Cardiac muscle cell (in vitro differentiated cells and primary cell): ENCODE results near the gene MAN2A2. TPM values are rescaled to one million over a fixed set of nuclear protein-coding genes. Genes with fewer than 3 reads are reported as not detected.

ENCODE experiments used
- DNase-seq, 2 donors: peaks; one replicate each; pipeline versions ENCODE4 v3.0.0 to v3.0.0-alpha.2; 2010 to 2017; ENCODE audit warnings: low read depth in 1 of 2, low spot score in 1 of 2
- H3K27ac ChIP-seq: fragments of 200-600 bp; sonication (generic); 2 replicates; pipeline ENCODE4 v1.5.1; 2016
- H3K27me3 ChIP-seq: fragments of 200-600 bp; sonication (generic); 2 replicates; pipeline ENCODE4 v1.6.0; 2016; ENCODE audit warnings: control low read depth
- H3K36me3 ChIP-seq: fragments of 200-600 bp; sonication (generic); 2 replicates; pipeline ENCODE4 v1.5.1; 2016; ENCODE audit warnings: control low read depth
- H3K4me1 ChIP-seq: fragments of 200-600 bp; sonication (generic); 2 replicates; pipeline ENCODE4 v1.8.1; 2017; ENCODE audit warnings: low read depth, mild to moderate bottlenecking, mixed run types
- H3K4me3 ChIP-seq: fragments of 200-600 bp; sonication (generic); 2 replicates; pipeline ENCODE4 v1.5.1; 2016; ENCODE audit warnings: mild to moderate bottlenecking
- H3K9me3 ChIP-seq: fragments of 200-600 bp; sonication (generic); 2 replicates; pipeline ENCODE4 v1.5.1; 2017; ENCODE audit warnings: low read depth, mild to moderate bottlenecking, control low read depth
- CTCF ChIP-seq: IDR thresholded peaks from 2 replicates; pipeline ENCODE4 v1.5.1; 2012; ENCODE audit warnings: low read depth, mild to moderate bottlenecking, low read length
- polyA plus RNA-seq: library from polyadenylated mRNA; unstranded; fragments of >200 nt; fragmentation: Nextera tagmentation; extraction: Ambion mirVana; gene quantifications from 2 replicates; pipeline ENCODE4 v1.2.1, GENCODE V29; 2016
- total RNA-seq: library from RNA; depleted of rRNA; stranded (reverse); fragments of >200 nt; gene quantifications from 2 replicates; pipeline ENCODE4 v1.2.3, GENCODE V29; 2016

Gene MAN2A2
- total and polyA plus RNA-seq, 2 experiments from 2014 or later, result 53.0 to 54.3 TPM

GRCh38 chr15:90911906-90912769 is 9.0 kb downstream of the MAN2A2 start:
- H3K27me3 ChIP-seq, result no peaks in the 10 kb centered on the region
- no peak overlapping the region for H3K27ac ChIP-seq
- no peak overlapping the region for H3K4me3 ChIP-seq
- peaks cover 22% of the 10 kb centered on the region for H3K36me3 ChIP-seq
- peaks cover 12% of the 10 kb centered on the region for H3K4me1 ChIP-seq
- no peak for DNase-seq
- H3K9me3 ChIP-seq, result no peaks in the 10 kb centered on the region
- no peak for TF ChIP-seq CTCF

GRCh38 chr15:90912770-90913075 is 9.6 kb downstream of the MAN2A2 start:
- no peaks in the 10 kb centered on the region for H3K27me3 ChIP-seq
- no peak for DNase-seq
- H3K36me3 ChIP-seq, result peaks cover 16% of the 10 kb centered on the region
- H3K4me3 ChIP-seq, result no peak overlapping the region
- H3K27ac ChIP-seq, result no peak overlapping the region
- peaks cover 12% of the 10 kb centered on the region for H3K4me1 ChIP-seq
- TF ChIP-seq CTCF, result no peak
- H3K9me3 ChIP-seq, result no peaks in the 10 kb centered on the region

- DNase-seq, result no peak
- TF ChIP-seq CTCF, result no peak
- Histone ChIP-seq H3K9me3 (no peaks in the 10 kb centered on the region), H3K27me3 (no peaks in the 10 kb centered on the region), H3K4me1 (peaks cover 5% of the 10 kb centered on the region), H3K36me3 (peaks cover 20% of the 10 kb centered on the region), H3K4me3 (no peak overlapping the region), H3K27ac (no peak overlapping the region)
These were observed 10.4 kb downstream of the MAN2A2 start for GRCh38 chr15:90913398-90913944.

GRCh38 chr15:90914305-90915080 is 11.4 kb downstream of the MAN2A2 start:
- Histone ChIP-seq H3K4me1 (peaks cover 5% of the 10 kb centered on the region), H3K36me3 (peaks cover 22% of the 10 kb centered on the region), H3K27me3 (no peaks in the 10 kb centered on the region), H3K4me3 (no peak overlapping the region), H3K27ac (no peak overlapping the region), H3K9me3 (no peaks in the 10 kb centered on the region)
- no peak for DNase-seq
- no peak for TF ChIP-seq CTCF

GRCh38 chr15:90915216-90915807 is 12.2 kb downstream of the MAN2A2 start:
- Histone ChIP-seq H3K4me1 (peaks cover 5% of the 10 kb centered on the region), H3K27me3 (no peaks in the 10 kb centered on the region), H3K36me3 (peaks cover 22% of the 10 kb centered on the region), H3K27ac (peak overlapping the region; percentile 1), H3K9me3 (no peaks in the 10 kb centered on the region), H3K4me3 (no peak overlapping the region)
- DNase-seq, result no peak
- TF ChIP-seq CTCF, result no peak
